Endothelial cell of umbilical vein (primary cell): ENCODE measurements around the gene CDK11B.

Experiments used
- CTCF ChIP-seq, 2 donors: IDR thresholded peaks; 1 replicate in 1 of 2; 2 replicates in 1 of 2; pipeline ENCODE4 v1.5.1; 2011; ENCODE audit warnings: low read length in 2 of 2, mild to moderate bottlenecking in 2 of 2, moderate library complexity in 2 of 2, control low read depth in 1 of 2, inconsistent platforms in 1 of 2, low read depth in 1 of 2; ENCODE audit not compliant: insufficient read depth in 1 of 2; ENCODE audit errors: extremely low read depth in 1 of 2
- EZH2 ChIP-seq: IDR thresholded peaks from 2 replicates; pipeline ENCODE4 v1.6.1; 2012; ENCODE audit warnings: borderline replicate concordance, low read depth, mild to moderate bottlenecking, moderate library complexity, low read length, inconsistent platforms; ENCODE audit not compliant: severe bottlenecking
- MAX ChIP-seq: IDR thresholded peaks from 2 replicates; pipeline ENCODE4 v1.6.1; 2011; ENCODE audit not compliant: insufficient read depth, insufficient read length
- POLR2A ChIP-seq: IDR thresholded peaks from 2 replicates; pipeline ENCODE4 v1.6.1; 2012; ENCODE audit warnings: low read depth, mild to moderate bottlenecking, control low read depth, low read length
- POLR2AphosphoS5 ChIP-seq: IDR thresholded peaks from 2 replicates; pipeline ENCODE4 v1.6.1; 2012; ENCODE audit warnings: low read depth, mild to moderate bottlenecking, control low read depth, low read length, moderate library complexity; ENCODE audit not compliant: insufficient read depth

GRCh38 chr1:1618396-1619068, 40.3 kb downstream of the CDK11B start:
- no peak for TF ChIP-seq POLR2AphosphoS5
- TF ChIP-seq CTCF (IDR thresholded peaks at IDR 0.05; ENCODE audit: extremely low read depth in 1 of 2, insufficient read depth in 1 of 2, low read depth in 1 of 2, low read length in 2 of 2), result no peak
- no peak for TF ChIP-seq EZH2
- TF ChIP-seq POLR2A, result no peak
- TF ChIP-seq MAX, result no peak
